ENCODE data around the gene NALCN.

The NALCN gene

DNA sequence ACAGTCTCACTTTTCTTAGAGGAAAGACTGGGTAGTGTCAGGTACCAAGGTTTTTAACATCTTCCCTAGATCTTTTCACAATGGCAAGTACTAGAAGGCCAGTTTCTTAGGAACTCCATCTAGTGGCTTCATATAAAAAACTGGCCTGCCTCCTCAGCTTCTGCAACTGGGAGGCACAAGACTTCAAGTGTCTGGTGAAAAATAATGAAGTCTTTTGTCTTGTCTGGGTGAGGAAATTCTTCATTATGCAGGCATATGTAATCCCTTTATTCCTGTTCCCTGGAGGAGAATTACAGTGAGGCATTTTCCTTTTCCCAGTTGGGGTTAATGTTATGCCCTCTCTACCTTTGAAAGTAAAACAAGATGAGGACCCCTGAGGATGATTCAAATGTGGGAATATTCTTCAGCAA, 300.5 kb downstream of the NALCN start:
- Histone ChIP-seq H3K27ac (ENCODE audit: low read length) (no peak overlapping the region), H3K9ac (ENCODE audit: low read depth, low read length) (no peak overlapping the region), H4K20me1 (ENCODE audit: insufficient read depth, low read length) (no peaks in the 10 kb centered on the region), H3K36me3 (ENCODE audit: insufficient read depth, low read length) (no peaks in the 10 kb centered on the region), H3K27me3 (ENCODE audit: insufficient read depth, low read length, poor library complexity) (peaks cover 6% of the 10 kb centered on the region), H2AFZ (ENCODE audit: low read depth, low read length) (no peak overlapping the region), H3K4me3 (ENCODE audit: low read depth in 1 of 2, low read length in 2 of 2) (no peak overlapping the region), H3K4me2 (ENCODE audit: insufficient read depth, low read length) (no peak overlapping the region), H3K79me2 (ENCODE audit: insufficient read depth, low read length) (no peaks in the 10 kb centered on the region), H3K9me3 (ENCODE audit: insufficient read depth, low read length, severe bottlenecking) (no peaks in the 10 kb centered on the region), H3K4me1 (ENCODE audit: insufficient read depth, low read length) (no peaks in the 10 kb centered on the region)
- no peak for DNase-seq
- no peak for ATAC-seq (ENCODE audit: insufficient read depth, low read depth)
- TF ChIP-seq EZH2 (IDR thresholded peaks at IDR 0.05; ENCODE audit: borderline replicate concordance, low read depth, low read length, severe bottlenecking), result no peak
- TF ChIP-seq, protein P1, sequence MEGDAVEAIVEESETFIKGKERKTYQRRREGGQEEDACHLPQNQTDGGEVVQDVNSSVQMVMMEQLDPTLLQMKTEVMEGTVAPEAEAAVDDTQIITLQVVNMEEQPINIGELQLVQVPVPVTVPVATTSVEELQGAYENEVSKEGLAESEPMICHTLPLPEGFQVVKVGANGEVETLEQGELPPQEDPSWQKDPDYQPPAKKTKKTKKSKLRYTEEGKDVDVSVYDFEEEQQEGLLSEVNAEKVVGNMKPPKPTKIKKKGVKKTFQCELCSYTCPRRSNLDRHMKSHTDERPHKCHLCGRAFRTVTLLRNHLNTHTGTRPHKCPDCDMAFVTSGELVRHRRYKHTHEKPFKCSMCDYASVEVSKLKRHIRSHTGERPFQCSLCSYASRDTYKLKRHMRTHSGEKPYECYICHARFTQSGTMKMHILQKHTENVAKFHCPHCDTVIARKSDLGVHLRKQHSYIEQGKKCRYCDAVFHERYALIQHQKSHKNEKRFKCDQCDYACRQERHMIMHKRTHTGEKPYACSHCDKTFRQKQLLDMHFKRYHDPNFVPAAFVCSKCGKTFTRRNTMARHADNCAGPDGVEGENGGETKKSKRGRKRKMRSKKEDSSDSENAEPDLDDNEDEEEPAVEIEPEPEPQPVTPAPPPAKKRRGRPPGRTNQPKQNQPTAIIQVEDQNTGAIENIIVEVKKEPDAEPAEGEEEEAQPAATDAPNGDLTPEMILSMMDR (IDR thresholded peaks at IDR 0.05; ENCODE audit: borderline replicate concordance, extremely low read depth, low read length, poor library complexity, severe bottlenecking), result peak; percentile 23

GRCh38 chr13:101111894-101112293, 304.4 kb downstream of the NALCN start:
- ATAC-seq (ENCODE audit: insufficient read depth, low read depth), result no peak
- no peak for TF ChIP-seq EZH2 (IDR thresholded peaks at IDR 0.05; ENCODE audit: borderline replicate concordance, low read depth, low read length, severe bottlenecking)
- TF ChIP-seq, protein P1 (IDR thresholded peaks at IDR 0.05; ENCODE audit: borderline replicate concordance, extremely low read depth, low read length, poor library complexity, severe bottlenecking), result no peak

DNA sequence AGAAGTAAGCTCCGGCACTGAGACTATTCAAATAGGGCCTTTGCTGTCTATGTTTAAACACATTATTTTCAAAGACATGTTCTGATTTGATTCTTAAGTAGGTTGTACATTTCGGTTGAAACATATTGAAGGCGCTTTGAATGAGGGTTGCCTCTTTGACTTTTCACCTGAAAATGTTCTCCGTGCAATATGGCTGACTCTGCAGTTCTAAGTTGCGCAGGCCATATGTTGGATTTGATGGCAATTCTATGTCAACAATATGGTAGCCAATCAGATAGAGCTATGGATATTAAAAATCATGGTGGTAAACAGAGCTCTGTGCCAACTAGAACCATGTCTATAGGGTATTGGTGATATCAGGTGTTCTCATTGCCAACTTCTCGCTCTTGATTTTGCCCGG, 307.3 kb downstream of the NALCN start:
- ATAC-seq (ENCODE audit: insufficient read depth, low read depth), result no peak
- no peak overlapping the region for H3K4me3 ChIP-seq (ENCODE audit: low read depth in 1 of 2, low read length in 2 of 2)

More at GRCh38 chr13:101111894-101112293, 304.4 kb downstream of the NALCN start:
- Histone ChIP-seq H3K27ac (ENCODE audit: low read length) (no peak overlapping the region), H3K4me2 (ENCODE audit: insufficient read depth, low read length) (no peak overlapping the region), H3K9ac (ENCODE audit: low read depth, low read length) (no peak overlapping the region), H3K4me1 (ENCODE audit: insufficient read depth, low read length) (no peaks in the 10 kb centered on the region), H3K27me3 (ENCODE audit: insufficient read depth, low read length, poor library complexity) (peaks cover 8% of the 10 kb centered on the region), H3K79me2 (ENCODE audit: insufficient read depth, low read length) (no peaks in the 10 kb centered on the region), H2AFZ (ENCODE audit: low read depth, low read length) (no peak overlapping the region), H4K20me1 (ENCODE audit: insufficient read depth, low read length) (no peaks in the 10 kb centered on the region), H3K4me3 (ENCODE audit: low read depth in 1 of 2, low read length in 2 of 2) (no peak overlapping the region), H3K36me3 (ENCODE audit: insufficient read depth, low read length) (no peaks in the 10 kb centered on the region), H3K9me3 (ENCODE audit: insufficient read depth, low read length, severe bottlenecking) (no peaks in the 10 kb centered on the region)
- no peak for DNase-seq

More for the DNA sequence above, 307.3 kb downstream of the NALCN start:
- peaks cover 8% of the 10 kb centered on the region for H3K27me3 ChIP-seq (ENCODE audit: insufficient read depth, low read length, poor library complexity)
- H3K9ac ChIP-seq (ENCODE audit: low read depth, low read length), result no peak overlapping the region
- H3K4me1 ChIP-seq (ENCODE audit: insufficient read depth, low read length), result no peaks in the 10 kb centered on the region
- H3K36me3 ChIP-seq (ENCODE audit: insufficient read depth, low read length), result no peaks in the 10 kb centered on the region
- no peak for TF ChIP-seq EZH2 (IDR thresholded peaks at IDR 0.05; ENCODE audit: borderline replicate concordance, low read depth, low read length, severe bottlenecking)
- TF ChIP-seq, protein P1 (IDR thresholded peaks at IDR 0.05; ENCODE audit: borderline replicate concordance, extremely low read depth, low read length, poor library complexity, severe bottlenecking), result no peak
- DNase-seq, result no peak
- H3K27ac ChIP-seq (ENCODE audit: low read length), result no peak overlapping the region
- H4K20me1 ChIP-seq (ENCODE audit: insufficient read depth, low read length), result no peaks in the 10 kb centered on the region
- H3K79me2 ChIP-seq (ENCODE audit: insufficient read depth, low read length), result no peaks in the 10 kb centered on the region
- H2AFZ ChIP-seq (ENCODE audit: low read depth, low read length), result no peak overlapping the region
- no peaks in the 10 kb centered on the region for H3K9me3 ChIP-seq (ENCODE audit: insufficient read depth, low read length, severe bottlenecking)
- H3K4me2 ChIP-seq (ENCODE audit: insufficient read depth, low read length), result no peak overlapping the region

Data from DND-41 (cell line).